MM.1S (cell line): ENCODE measurements around the gene SYTL5.

Source experiments
- DNase-seq: peaks from one replicate; pipeline ENCODE4 v3.0.0-alpha.2; 2015
- H2AFZ ChIP-seq: fragments of 300-600 bp; sonication (generic); 2 replicates; pipeline ENCODE4 v1.6.0; 2016; ENCODE audit warnings: antibody characterized with exemption, low read length
- H3F3A ChIP-seq: fragments of 300-600 bp; sonication (generic); 2 replicates; pipeline ENCODE4 v1.6.1; 2016; ENCODE audit warnings: mild to moderate bottlenecking, antibody characterized with exemption, low read length, moderate library complexity, mixed read lengths; ENCODE audit not compliant: insufficient read depth
- H3K27ac ChIP-seq: fragments of 300-600 bp; sonication (generic); 2 replicates; pipeline ENCODE4 v1.5.1; 2016; ENCODE audit warnings: mild to moderate bottlenecking, low read length
- H3K27me3 ChIP-seq: fragments of 300-600 bp; sonication (generic); replicated peaks from 2 replicates; pipeline ENCODE4 v1.6.0; 2016; ENCODE audit warnings: low read length; ENCODE audit not compliant: insufficient read depth
- H3K36me3 ChIP-seq: fragments of 300-600 bp; sonication (generic); replicated peaks from 2 replicates; pipeline ENCODE4 v1.6.1; 2016; ENCODE audit warnings: mild to moderate bottlenecking, low read length, mixed read lengths; ENCODE audit not compliant: insufficient read depth
- H3K4me1 ChIP-seq: fragments of 300-600 bp; sonication (generic); 2 replicates; pipeline ENCODE4 v1.6.1; 2016; ENCODE audit warnings: low read length, mixed read lengths
- H3K4me2 ChIP-seq: fragments of 300-600 bp; sonication (generic); 2 replicates; pipeline ENCODE4 v1.6.0; 2016; ENCODE audit warnings: low read depth, low read length
- H3K4me3 ChIP-seq: fragments of 300-600 bp; sonication (generic); 2 replicates; pipeline ENCODE4 v1.5.1; 2016; ENCODE audit warnings: low read length, mixed read lengths
- H3K79me2 ChIP-seq: fragments of 300-600 bp; sonication (generic); 2 replicates; pipeline ENCODE4 v1.6.1; 2016; ENCODE audit warnings: mixed run types, low read length, mixed read lengths
- H3K9ac ChIP-seq: fragments of 300-600 bp; sonication (generic); 2 replicates; pipeline ENCODE4 v1.6.1; 2016; ENCODE audit warnings: low read length, mixed read lengths
- H3K9me2 ChIP-seq: fragments of 300-600 bp; sonication (generic); replicated peaks from 2 replicates; pipeline ENCODE4 v1.6.1; 2016; ENCODE audit warnings: mild to moderate bottlenecking, low read length, mixed read lengths; ENCODE audit not compliant: insufficient read depth
- H3K9me3 ChIP-seq: fragments of 300-600 bp; sonication (generic); replicated peaks from 2 replicates; pipeline ENCODE4 v1.6.1; 2016; ENCODE audit warnings: mild to moderate bottlenecking, low read length, mixed read lengths; ENCODE audit not compliant: insufficient read depth
- H4K20me1 ChIP-seq: fragments of 300-600 bp; sonication (generic); 2 replicates; pipeline ENCODE4 v1.6.1; 2016; ENCODE audit warnings: mild to moderate bottlenecking, low read length, moderate library complexity, mixed read lengths; ENCODE audit not compliant: insufficient read depth
- CTCF ChIP-seq: fragments of 300-600 bp; sonication (generic); IDR thresholded peaks from 2 replicates; pipeline ENCODE4 v1.5.1; 2016; ENCODE audit warnings: antibody characterized with exemption, low read length, mixed read lengths
- EZH2 ChIP-seq: fragments of 300-600 bp; sonication (generic); optimal IDR thresholded peaks from 2 replicates; pipeline ENCODE3; 2017; ENCODE audit warnings: low read depth, mild to moderate bottlenecking, antibody characterized with exemption, low read length, mixed read lengths
- EZH2phosphoT487 ChIP-seq: fragments of 300-600 bp; sonication (generic); IDR thresholded peaks from 2 replicates; pipeline ENCODE4 v1.6.1; 2018; ENCODE audit warnings: antibody characterized with exemption, low read length

Gene SYTL5

GRCh38 chrX:38069991-38070390 lies 63.6 kb downstream of the SYTL5 start:
- H3K27ac ChIP-seq: no peak overlapping the region
- no peak for TF ChIP-seq EZH2
- H3K4me1 ChIP-seq: no peaks in the 10 kb centered on the region
- no peaks in the 10 kb centered on the region for H3F3A ChIP-seq
- H3K4me3 ChIP-seq: no peak overlapping the region
- H2AFZ ChIP-seq: no peak overlapping the region
- no peaks in the 10 kb centered on the region for H4K20me1 ChIP-seq
- no peaks in the 10 kb centered on the region for H3K9me2 ChIP-seq
- no peaks in the 10 kb centered on the region for H3K9me3 ChIP-seq
- no peak overlapping the region for H3K9ac ChIP-seq
- H3K4me2 ChIP-seq: no peak overlapping the region
- H3K27me3 ChIP-seq: no peaks in the 10 kb centered on the region
- no peaks in the 10 kb centered on the region for H3K79me2 ChIP-seq
- H3K36me3 ChIP-seq: no peaks in the 10 kb centered on the region
- no peak for DNase-seq

GRCh38 chrX:38079463-38079862 lies 73.1 kb downstream of the SYTL5 start:
- no peaks in the 10 kb centered on the region for H3K79me2 ChIP-seq
- H3K9me3 ChIP-seq: no peaks in the 10 kb centered on the region
- H3K27me3 ChIP-seq: no peaks in the 10 kb centered on the region
- TF ChIP-seq EZH2phosphoT487 (no peak), EZH2 (no peak)
- H3F3A ChIP-seq: no peaks in the 10 kb centered on the region
- H3K4me2 ChIP-seq: no peak overlapping the region
- no peak for DNase-seq
- no peaks in the 10 kb centered on the region for H4K20me1 ChIP-seq
- no peaks in the 10 kb centered on the region for H3K4me1 ChIP-seq
- no peak overlapping the region for H3K27ac ChIP-seq
- no peak overlapping the region for H3K4me3 ChIP-seq
- no peak overlapping the region for H3K9ac ChIP-seq
- H3K9me2 ChIP-seq: no peaks in the 10 kb centered on the region
- H2AFZ ChIP-seq: no peak overlapping the region
- no peaks in the 10 kb centered on the region for H3K36me3 ChIP-seq

- no peak overlapping the region for H3K4me2 ChIP-seq
- TF ChIP-seq CTCF (no peak), EZH2phosphoT487 (no peak)
- H3K9me3 ChIP-seq: no peaks in the 10 kb centered on the region
- no peak for DNase-seq
- no peaks in the 10 kb centered on the region for H3F3A ChIP-seq
- no peak overlapping the region for H3K9ac ChIP-seq
- H3K4me1 ChIP-seq: no peaks in the 10 kb centered on the region
- no peak overlapping the region for H3K27ac ChIP-seq
- H4K20me1 ChIP-seq: no peaks in the 10 kb centered on the region
- H2AFZ ChIP-seq: no peak overlapping the region
- no peaks in the 10 kb centered on the region for H3K27me3 ChIP-seq
- H3K9me2 ChIP-seq: no peaks in the 10 kb centered on the region
- no peaks in the 10 kb centered on the region for H3K36me3 ChIP-seq
- no peak overlapping the region for H3K4me3 ChIP-seq
- H3K79me2 ChIP-seq: no peaks in the 10 kb centered on the region
Observed at GRCh38 chrX:38080808-38081207, 74.5 kb downstream of the SYTL5 start.

GRCh38 chrX:38081909-38082308 lies 75.6 kb downstream of the SYTL5 start:
- Histone ChIP-seq H3K9ac (no peak overlapping the region), H3K4me2 (no peak overlapping the region), H3K9me3 (no peaks in the 10 kb centered on the region), H3K79me2 (no peaks in the 10 kb centered on the region), H3K4me1 (no peaks in the 10 kb centered on the region), H3K36me3 (no peaks in the 10 kb centered on the region), H3K27me3 (no peaks in the 10 kb centered on the region), H3F3A (no peaks in the 10 kb centered on the region), H3K9me2 (no peaks in the 10 kb centered on the region), H2AFZ (no peak overlapping the region), H3K27ac (no peak overlapping the region), H4K20me1 (no peaks in the 10 kb centered on the region), H3K4me3 (no peak overlapping the region)
- no peak for DNase-seq
- TF ChIP-seq EZH2: no peak

GRCh38 chrX:38082309-38082708 lies 76.0 kb downstream of the SYTL5 start:
- Histone ChIP-seq H3K4me1 (0 out of 2 replicates have a peak, but pooled peaks cover 4% of the 10 kb centered on the region), H3K9ac (no peak overlapping the region), H3K36me3 (no peaks in the 10 kb centered on the region), H3K79me2 (no peaks in the 10 kb centered on the region), H3K4me2 (no peak overlapping the region), H3K27ac (no peak overlapping the region), H3F3A (no peaks in the 10 kb centered on the region), H3K9me2 (no peaks in the 10 kb centered on the region), H3K4me3 (no peak overlapping the region), H4K20me1 (no peaks in the 10 kb centered on the region), H3K27me3 (no peaks in the 10 kb centered on the region), H2AFZ (no peak overlapping the region), H3K9me3 (no peaks in the 10 kb centered on the region)
- TF ChIP-seq EZH2phosphoT487: no peak
- TF ChIP-seq CTCF: no peak
- TF ChIP-seq EZH2: no peak
- DNase-seq: no peak
